Activated naive CD4-positive, alpha-beta T cell treated with anti-CD3 and anti-CD28 coated beads, Interleukin-2, amount 50 U/mL, for 24 hours (primary cell): ENCODE results near the gene DYNC1H1.

Experiments used
- H3K27ac Mint-ChIP-seq: one replicate; pipeline ENCODE4 v1.8.0; 2021; ENCODE audit warnings: mild to moderate bottlenecking, mixed read lengths
- H3K27me3 Mint-ChIP-seq: one replicate; pipeline ENCODE4 v1.8.0; 2021; ENCODE audit warnings: mixed read lengths
- H3K36me3 Mint-ChIP-seq: one replicate; pipeline ENCODE4 v1.8.0; 2021; ENCODE audit warnings: mixed read lengths
- H3K4me1 Mint-ChIP-seq: one replicate; pipeline ENCODE4 v1.8.0; 2021; ENCODE audit warnings: mixed read lengths
- H3K4me3 Mint-ChIP-seq: one replicate; pipeline ENCODE4 v1.8.0; 2021; ENCODE audit warnings: mild to moderate bottlenecking, mixed read lengths
- H3K9me3 Mint-ChIP-seq: one replicate; pipeline ENCODE4 v1.8.0; 2021; ENCODE audit warnings: mixed read lengths

The DYNC1H1 gene

DNA sequence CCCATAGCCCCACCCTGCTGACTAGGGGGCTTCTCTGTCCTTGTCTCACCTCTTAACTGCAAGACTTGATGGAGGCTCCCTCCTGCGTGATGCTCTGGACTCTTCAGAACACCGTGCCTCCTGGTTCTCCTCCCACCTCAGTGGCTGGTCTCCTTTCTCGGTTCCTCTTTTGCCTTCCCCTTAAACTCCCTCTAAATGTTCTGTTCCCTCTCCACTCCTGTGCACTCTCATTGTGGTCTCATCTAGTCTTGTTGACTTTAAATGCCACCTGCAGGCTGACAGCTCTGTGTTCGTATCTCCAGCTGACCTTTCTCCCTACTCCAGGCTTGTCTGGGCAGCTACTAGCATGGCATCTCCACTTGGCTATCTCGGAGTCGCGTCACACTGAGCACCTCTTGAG, 28.3 kb downstream of the DYNC1H1 start:
- Mint-ChIP-seq H3K4me1 (no peaks in the 10 kb centered on the region), H3K27ac (no peak overlapping the region), H3K4me3 (no peak overlapping the region), H3K27me3 (no peaks in the 10 kb centered on the region), H3K9me3 (no peaks in the 10 kb centered on the region), H3K36me3 (peaks cover 24% of the 10 kb centered on the region)

GRCh38 chr14:101997429-101998336, 33.3 kb downstream of the DYNC1H1 start:
- Mint-ChIP-seq H3K4me3 (no peak overlapping the region), H3K27ac (peak overlapping the region; percentile 8)

GRCh38 chr14:102000902-102001301, 36.5 kb downstream of the DYNC1H1 start:
- H3K27ac Mint-ChIP-seq: no peak overlapping the region

More at GRCh38 chr14:101997429-101998336, 33.3 kb downstream of the DYNC1H1 start:
- peaks cover 24% of the 10 kb centered on the region for H3K36me3 Mint-ChIP-seq
- no peaks in the 10 kb centered on the region for H3K9me3 Mint-ChIP-seq
- H3K4me1 Mint-ChIP-seq: no peaks in the 10 kb centered on the region
- no peaks in the 10 kb centered on the region for H3K27me3 Mint-ChIP-seq

DNA sequence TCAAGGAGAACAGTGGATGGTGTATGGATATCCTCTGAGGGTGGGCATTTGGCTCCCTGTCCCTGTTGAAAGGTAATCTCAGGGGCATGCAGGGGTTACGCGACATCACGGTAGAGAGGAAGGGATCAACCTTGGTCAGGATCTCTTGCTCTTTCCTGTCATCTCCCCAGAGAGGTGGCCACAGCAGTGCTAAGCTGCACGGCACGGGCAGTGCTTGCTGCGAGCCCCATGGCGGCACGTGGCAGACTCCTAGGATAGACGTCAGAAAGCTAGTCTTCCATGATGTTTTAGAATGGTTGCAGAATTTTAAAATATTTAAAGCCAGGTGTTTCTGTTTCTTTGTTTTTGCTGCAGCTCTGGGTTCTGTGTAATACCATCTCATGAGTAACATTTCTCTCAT, 41.0 kb downstream of the DYNC1H1 start:
- Mint-ChIP-seq H3K4me3 (no peak overlapping the region), H3K4me1 (no peaks in the 10 kb centered on the region), H3K27me3 (no peaks in the 10 kb centered on the region), H3K27ac (no peak overlapping the region), H3K36me3 (peaks cover 14% of the 10 kb centered on the region), H3K9me3 (no peaks in the 10 kb centered on the region)

More at GRCh38 chr14:102000902-102001301, 36.5 kb downstream of the DYNC1H1 start:
- no peak overlapping the region for H3K4me3 Mint-ChIP-seq
- no peaks in the 10 kb centered on the region for H3K27me3 Mint-ChIP-seq
- H3K36me3 Mint-ChIP-seq: peaks cover 9% of the 10 kb centered on the region
- no peaks in the 10 kb centered on the region for H3K4me1 Mint-ChIP-seq
- no peaks in the 10 kb centered on the region for H3K9me3 Mint-ChIP-seq

- Mint-ChIP-seq H3K4me1 (no peaks in the 10 kb centered on the region), H3K4me3 (no peak overlapping the region), H3K27ac (no peak overlapping the region), H3K9me3 (no peaks in the 10 kb centered on the region), H3K36me3 (peaks cover 9% of the 10 kb centered on the region), H3K27me3 (no peaks in the 10 kb centered on the region)
These were observed 43.6 kb downstream of the DYNC1H1 start for GRCh38 chr14:102007916-102008418.

DNA sequence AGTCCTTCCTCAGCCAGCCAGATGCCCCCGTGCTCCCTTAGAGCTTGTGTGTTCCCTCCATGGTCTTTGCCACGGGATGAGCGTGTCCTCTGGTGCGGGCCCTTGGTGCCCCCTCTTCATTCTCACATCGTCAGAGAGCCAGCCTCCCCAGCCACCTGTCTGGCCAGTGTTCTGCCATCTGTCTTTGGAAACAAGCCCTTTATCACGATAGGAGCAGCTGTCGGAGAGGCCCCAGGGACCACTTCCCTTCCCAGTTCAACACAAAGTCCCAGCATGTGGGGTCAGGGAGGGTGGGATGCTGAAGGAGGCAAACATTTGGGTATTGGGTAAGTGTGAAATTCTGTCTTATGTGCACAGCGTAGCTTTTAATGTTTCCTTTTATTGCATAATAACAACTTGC, 44.5 kb downstream of the DYNC1H1 start:
- Mint-ChIP-seq H3K27ac (no peak overlapping the region), H3K36me3 (peaks cover 16% of the 10 kb centered on the region), H3K4me3 (no peak overlapping the region), H3K4me1 (no peaks in the 10 kb centered on the region), H3K27me3 (no peaks in the 10 kb centered on the region), H3K9me3 (no peaks in the 10 kb centered on the region)

DNA sequence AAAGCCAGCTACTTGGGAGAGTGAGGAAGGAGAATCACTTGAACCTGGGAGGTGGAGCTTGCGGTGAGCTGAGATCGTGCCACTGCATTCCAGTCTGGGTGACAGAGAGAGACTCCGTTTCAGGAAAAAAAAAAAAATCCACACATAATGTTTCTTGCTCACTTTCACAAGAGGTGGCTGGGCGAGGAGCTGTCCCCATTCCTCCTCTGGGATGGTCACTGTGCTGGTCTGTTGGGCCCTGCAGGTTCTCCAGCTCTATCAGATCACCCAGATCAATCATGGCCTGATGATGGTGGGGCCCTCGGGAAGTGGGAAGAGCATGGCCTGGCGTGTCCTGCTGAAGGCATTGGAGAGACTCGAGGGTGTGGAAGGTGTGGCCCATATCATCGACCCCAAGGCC, 47.3 kb downstream of the DYNC1H1 start:
- no peak overlapping the region for H3K27ac Mint-ChIP-seq
- H3K36me3 Mint-ChIP-seq: peaks cover 17% of the 10 kb centered on the region
- H3K27me3 Mint-ChIP-seq: no peaks in the 10 kb centered on the region
- no peaks in the 10 kb centered on the region for H3K4me1 Mint-ChIP-seq
- no peaks in the 10 kb centered on the region for H3K9me3 Mint-ChIP-seq
- H3K4me3 Mint-ChIP-seq: no peak overlapping the region

- no peaks in the 10 kb centered on the region for H3K4me1 Mint-ChIP-seq
- H3K27me3 Mint-ChIP-seq: no peaks in the 10 kb centered on the region
- no peaks in the 10 kb centered on the region for H3K9me3 Mint-ChIP-seq
- no peak overlapping the region for H3K27ac Mint-ChIP-seq
- peaks cover 14% of the 10 kb centered on the region for H3K36me3 Mint-ChIP-seq
- no peak overlapping the region for H3K4me3 Mint-ChIP-seq
These were observed 48.0 kb downstream of the DYNC1H1 start for GRCh38 chr14:102012336-102012735.

DNA sequence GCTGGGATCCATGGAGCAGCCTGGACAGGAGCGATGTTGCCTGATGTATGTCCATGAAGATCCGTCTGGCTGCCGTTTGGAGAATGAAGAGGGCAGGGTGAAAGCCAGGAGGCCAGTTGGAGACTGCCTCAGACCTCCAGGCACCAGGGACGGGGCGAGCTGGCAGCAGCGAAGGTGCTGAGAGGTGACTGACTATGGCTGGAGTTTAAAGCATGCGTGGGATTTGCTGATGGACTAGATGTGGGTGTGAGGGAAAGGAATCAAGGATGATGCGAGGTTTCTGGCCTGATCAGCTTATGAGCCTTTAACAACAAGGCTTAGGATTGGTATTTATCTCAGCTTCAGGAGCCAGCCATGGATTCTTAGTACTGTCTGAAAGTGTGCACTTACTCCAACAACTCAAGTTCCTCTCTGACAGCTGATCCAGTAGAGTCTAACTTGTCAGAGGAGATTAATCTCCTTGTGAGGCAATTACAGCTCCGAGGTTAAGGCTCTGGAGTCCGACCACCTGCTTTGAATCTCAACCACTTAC, 49.4 kb downstream of the DYNC1H1 start:
- peak overlapping the region; percentile 57 for H3K27ac Mint-ChIP-seq
- no peaks in the 10 kb centered on the region for H3K4me1 Mint-ChIP-seq
- H3K9me3 Mint-ChIP-seq: no peaks in the 10 kb centered on the region
- H3K4me3 Mint-ChIP-seq: no peak overlapping the region
- H3K36me3 Mint-ChIP-seq: peaks cover 16% of the 10 kb centered on the region
- H3K27me3 Mint-ChIP-seq: no peaks in the 10 kb centered on the region

- no peaks in the 10 kb centered on the region for H3K27me3 Mint-ChIP-seq
- H3K9me3 Mint-ChIP-seq: no peaks in the 10 kb centered on the region
- H3K27ac Mint-ChIP-seq: no peak overlapping the region
- H3K36me3 Mint-ChIP-seq: peaks cover 16% of the 10 kb centered on the region
- peaks cover 7% of the 10 kb centered on the region for H3K4me1 Mint-ChIP-seq
- H3K4me3 Mint-ChIP-seq: no peak overlapping the region
These were observed 50.8 kb downstream of the DYNC1H1 start for GRCh38 chr14:102015045-102015685.

- peaks cover 13% of the 10 kb centered on the region for H3K4me1 Mint-ChIP-seq
- H3K4me3 Mint-ChIP-seq: no peak overlapping the region
- no peaks in the 10 kb centered on the region for H3K27me3 Mint-ChIP-seq
- H3K27ac Mint-ChIP-seq: peak overlapping the region; percentile 52
- H3K9me3 Mint-ChIP-seq: no peaks in the 10 kb centered on the region
- peaks cover 18% of the 10 kb centered on the region for H3K36me3 Mint-ChIP-seq
These were observed 51.4 kb downstream of the DYNC1H1 start for GRCh38 chr14:102015771-102016170.

DNA sequence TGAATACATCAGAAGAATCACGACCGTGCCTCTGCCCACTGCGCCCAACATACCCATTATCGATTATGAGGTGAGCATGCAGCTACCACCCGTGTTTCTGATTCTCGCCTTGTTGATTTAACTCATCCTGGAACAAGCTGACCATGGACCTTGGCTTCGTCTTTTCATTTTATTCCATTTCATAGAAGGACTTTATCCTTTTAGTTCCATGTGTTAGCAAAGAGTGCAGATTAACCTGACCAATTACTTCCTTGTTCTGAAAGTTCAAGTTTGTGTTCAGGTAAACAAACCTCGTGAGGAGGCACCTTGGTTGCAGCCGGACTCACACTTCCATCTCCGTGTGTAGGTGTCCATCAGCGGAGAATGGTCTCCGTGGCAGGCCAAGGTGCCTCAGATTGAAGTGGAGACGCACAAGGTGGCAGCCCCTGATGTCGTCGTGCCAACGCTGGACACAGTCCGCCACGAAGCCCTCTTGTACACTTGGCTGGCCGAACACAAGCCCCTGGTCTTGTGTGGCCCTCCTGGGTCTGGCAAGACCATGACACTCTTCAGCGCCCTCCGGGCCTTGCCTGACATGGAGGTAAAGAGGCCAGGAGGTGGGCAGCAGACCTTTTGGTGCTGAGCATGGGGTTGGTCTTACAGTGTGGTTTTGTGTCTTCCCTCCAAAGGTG, 52.2 kb downstream of the DYNC1H1 start:
- Mint-ChIP-seq H3K36me3 (peaks cover 21% of the 10 kb centered on the region), H3K27ac (no peak overlapping the region), H3K27me3 (no peaks in the 10 kb centered on the region), H3K4me3 (no peak overlapping the region), H3K4me1 (peaks cover 19% of the 10 kb centered on the region), H3K9me3 (no peaks in the 10 kb centered on the region)

DNA sequence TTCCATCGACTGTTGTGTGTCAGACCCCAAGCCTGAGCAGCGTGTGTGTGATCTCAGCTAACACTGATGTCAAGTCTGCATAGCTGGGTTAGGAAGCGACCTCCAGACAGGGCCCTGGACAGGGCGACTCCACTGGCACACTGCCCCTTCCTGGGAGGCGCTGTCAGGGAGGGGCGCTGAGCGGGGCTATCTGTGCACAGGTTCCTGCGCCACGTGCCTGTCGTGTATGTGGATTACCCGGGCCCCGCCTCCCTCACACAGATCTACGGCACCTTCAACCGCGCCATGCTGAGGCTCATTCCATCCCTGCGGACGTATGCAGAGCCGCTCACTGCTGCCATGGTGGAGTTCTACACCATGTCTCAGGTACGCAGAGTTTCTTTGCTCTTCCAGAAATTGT, 53.9 kb downstream of the DYNC1H1 start:
- H3K4me1 Mint-ChIP-seq: peaks cover 19% of the 10 kb centered on the region
- no peaks in the 10 kb centered on the region for H3K27me3 Mint-ChIP-seq
- H3K36me3 Mint-ChIP-seq: peaks cover 20% of the 10 kb centered on the region
- no peaks in the 10 kb centered on the region for H3K9me3 Mint-ChIP-seq
- no peak overlapping the region for H3K4me3 Mint-ChIP-seq
- no peak overlapping the region for H3K27ac Mint-ChIP-seq

- Mint-ChIP-seq H3K9me3 (no peaks in the 10 kb centered on the region), H3K27ac (no peak overlapping the region), H3K4me3 (no peak overlapping the region), H3K27me3 (no peaks in the 10 kb centered on the region), H3K4me1 (peaks cover 19% of the 10 kb centered on the region), H3K36me3 (peaks cover 15% of the 10 kb centered on the region)
These were observed 54.7 kb downstream of the DYNC1H1 start for GRCh38 chr14:102019006-102019540.
